ENCODE measurements around the gene AGR3.

DNA sequence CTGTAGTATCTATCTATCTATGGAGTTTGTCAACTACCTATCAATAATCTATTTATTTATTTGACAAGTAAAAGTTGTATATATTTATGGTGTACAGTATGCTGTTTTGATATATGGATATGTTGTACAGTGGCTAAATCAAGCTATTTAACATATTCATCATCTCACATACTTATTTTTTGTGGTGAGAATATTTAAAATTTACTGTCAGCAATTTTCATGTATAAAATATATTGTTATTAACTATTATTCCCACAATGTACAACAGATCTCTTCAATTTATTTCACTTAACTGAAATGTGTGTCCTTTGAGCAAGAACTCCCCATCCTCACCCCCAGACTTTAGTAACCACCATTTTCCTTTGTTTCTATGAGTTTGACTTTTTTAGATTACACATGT, 14.5 kb downstream of the AGR3 start:
- TF ChIP-seq, protein P1, sequence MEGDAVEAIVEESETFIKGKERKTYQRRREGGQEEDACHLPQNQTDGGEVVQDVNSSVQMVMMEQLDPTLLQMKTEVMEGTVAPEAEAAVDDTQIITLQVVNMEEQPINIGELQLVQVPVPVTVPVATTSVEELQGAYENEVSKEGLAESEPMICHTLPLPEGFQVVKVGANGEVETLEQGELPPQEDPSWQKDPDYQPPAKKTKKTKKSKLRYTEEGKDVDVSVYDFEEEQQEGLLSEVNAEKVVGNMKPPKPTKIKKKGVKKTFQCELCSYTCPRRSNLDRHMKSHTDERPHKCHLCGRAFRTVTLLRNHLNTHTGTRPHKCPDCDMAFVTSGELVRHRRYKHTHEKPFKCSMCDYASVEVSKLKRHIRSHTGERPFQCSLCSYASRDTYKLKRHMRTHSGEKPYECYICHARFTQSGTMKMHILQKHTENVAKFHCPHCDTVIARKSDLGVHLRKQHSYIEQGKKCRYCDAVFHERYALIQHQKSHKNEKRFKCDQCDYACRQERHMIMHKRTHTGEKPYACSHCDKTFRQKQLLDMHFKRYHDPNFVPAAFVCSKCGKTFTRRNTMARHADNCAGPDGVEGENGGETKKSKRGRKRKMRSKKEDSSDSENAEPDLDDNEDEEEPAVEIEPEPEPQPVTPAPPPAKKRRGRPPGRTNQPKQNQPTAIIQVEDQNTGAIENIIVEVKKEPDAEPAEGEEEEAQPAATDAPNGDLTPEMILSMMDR (IDR thresholded peaks at IDR 0.05; ENCODE audit: insufficient read depth, low read depth, low read length): no peak
- no peak for TF ChIP-seq EZH2 (IDR thresholded peaks at IDR 0.05; ENCODE audit: insufficient read depth, low read length)

Measured in astrocyte (in vitro differentiated cells and primary cell).